ENCODE data around the gene IL36B.

Gene IL36B

DNA sequence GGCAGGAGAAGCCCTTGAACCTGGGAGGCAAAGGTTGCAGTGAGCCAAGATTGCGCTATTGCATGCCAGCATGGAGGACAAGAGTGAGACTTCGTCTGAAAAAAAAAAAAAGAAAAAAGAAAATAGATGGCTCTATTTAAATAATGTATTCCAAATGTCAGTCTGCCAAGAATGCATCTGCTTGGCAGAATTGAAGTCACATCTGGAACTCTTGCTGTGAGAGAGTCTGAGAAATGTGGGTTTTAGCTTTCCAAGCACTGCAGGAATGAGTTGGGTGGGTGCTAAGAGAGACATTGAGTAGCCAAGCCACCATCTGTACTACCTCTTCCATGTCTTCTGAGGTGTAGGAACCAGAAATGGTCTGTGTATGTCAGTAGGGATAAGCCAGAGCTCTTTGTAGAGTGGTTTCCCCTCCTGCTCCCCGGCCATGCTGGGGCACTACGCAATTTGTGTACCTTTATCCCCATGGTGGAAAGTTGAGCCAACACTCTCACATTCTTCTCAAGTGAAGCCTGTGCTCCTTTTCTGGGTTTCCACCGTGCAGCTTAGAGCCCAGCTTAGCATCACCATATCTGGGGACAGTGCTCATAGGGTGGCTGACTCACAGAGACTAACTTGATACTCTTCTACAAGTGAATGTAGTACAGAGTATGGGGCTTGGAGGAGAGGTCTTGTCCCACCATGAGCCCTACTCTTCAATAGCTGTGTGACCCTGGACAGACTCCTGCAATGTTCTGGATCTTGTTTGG lies 40.4 kb upstream of the IL36B start:
- TF ChIP-seq ELF4 (IDR thresholded peaks at IDR 0.05) (no peak), L3MBTL2 (conservative IDR thresholded peaks at IDR 0.05) (no peak)
- DNase-seq (ENCODE audit: extremely low spot score), result no peak
- ChIA-PET CTCF (no interaction called here), POLR2A (no interaction called here)

DNA sequence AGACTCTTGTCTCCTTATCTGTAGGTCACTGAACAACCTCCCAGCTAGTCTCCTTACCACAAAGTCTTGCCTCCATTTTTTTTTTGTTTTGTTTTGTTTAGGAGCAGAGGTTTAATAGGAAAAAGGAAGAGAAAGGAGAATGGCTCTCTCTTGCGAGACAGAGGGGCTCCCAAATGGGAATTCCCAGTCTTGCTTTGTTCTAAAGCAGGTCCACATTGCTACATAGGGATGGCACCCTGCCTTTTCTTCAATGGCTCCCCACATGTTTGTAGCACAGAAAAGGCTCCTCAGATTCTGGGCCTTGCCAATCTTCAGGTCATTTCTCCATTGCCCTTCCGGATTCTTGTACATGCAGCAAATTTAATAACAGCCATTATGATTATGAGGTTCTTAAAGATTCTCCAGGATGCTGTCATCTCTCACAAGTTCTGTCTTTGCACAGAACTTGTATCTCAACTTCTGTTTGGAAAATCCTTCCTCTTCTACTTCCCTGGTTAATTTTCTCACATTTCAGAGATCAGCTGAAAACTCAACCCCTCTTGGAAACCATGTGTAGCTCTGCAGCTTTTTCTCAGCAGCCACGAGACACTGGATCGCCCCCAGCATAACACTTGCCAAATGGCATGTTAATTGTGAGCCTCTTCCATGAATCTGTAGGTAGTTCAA lies 38.7 kb upstream of the IL36B start:
- CTCF ChIA-PET, result interaction anchor here (0.6 kb wide), 1 partner anchor 180 kb away, joined by 3 read pairs; no protein-coding TSS in a partner anchor
- POLR2A ChIA-PET, result no interaction called here

DNA sequence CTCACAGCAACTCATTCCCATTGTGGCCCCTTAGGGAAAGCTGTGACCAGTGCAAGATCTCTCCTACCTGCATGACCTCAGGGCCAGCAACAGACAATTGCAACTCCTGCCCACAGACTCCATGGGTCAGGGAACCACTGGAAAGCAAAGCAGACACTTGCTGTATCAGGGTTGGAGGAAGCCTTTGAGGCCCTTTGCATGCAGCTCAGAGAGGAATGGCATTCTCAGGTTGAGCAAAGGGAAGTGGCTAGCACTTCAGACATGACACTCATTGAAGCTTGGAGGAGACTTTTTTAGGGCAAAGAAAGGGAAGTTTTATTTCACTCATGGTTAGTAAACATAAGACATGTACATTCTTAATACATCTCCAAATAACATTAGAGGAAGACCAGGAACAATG lies 37.2 kb upstream of the IL36B start:
- POLR2A ChIA-PET, result interaction anchor here (1.1 kb wide), 1 partner anchor 15 kb away, joined by 3 read pairs; no protein-coding TSS in a partner anchor
- TF ChIP-seq BHLHE40 (IDR thresholded peaks at IDR 0.05; ENCODE audit: borderline replicate concordance), result no peak
- TF ChIP-seq, protein P1, sequence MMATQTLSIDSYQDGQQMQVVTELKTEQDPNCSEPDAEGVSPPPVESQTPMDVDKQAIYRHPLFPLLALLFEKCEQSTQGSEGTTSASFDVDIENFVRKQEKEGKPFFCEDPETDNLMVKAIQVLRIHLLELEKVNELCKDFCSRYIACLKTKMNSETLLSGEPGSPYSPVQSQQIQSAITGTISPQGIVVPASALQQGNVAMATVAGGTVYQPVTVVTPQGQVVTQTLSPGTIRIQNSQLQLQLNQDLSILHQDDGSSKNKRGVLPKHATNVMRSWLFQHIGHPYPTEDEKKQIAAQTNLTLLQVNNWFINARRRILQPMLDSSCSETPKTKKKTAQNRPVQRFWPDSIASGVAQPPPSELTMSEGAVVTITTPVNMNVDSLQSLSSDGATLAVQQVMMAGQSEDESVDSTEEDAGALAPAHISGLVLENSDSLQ (IDR thresholded peaks at IDR 0.05), result no peak
- TF ChIP-seq TARDBP (IDR thresholded peaks at IDR 0.05), result no peak
- no peak for TF ChIP-seq FOXM1 (IDR thresholded peaks at IDR 0.05; ENCODE audit: borderline replicate concordance)
- TF ChIP-seq ZNF384 (IDR thresholded peaks at IDR 0.05), result no peak
- no peak for TF ChIP-seq CTBP1 (IDR thresholded peaks at IDR 0.05; ENCODE audit: borderline replicate concordance)
- TF ChIP-seq HDGF (IDR thresholded peaks at IDR 0.05; ENCODE audit: borderline replicate concordance), result no peak
- TF ChIP-seq SUZ12 (IDR thresholded peaks at IDR 0.05), result no peak
- TF ChIP-seq NFRKB (IDR thresholded peaks at IDR 0.05), result no peak
- no peak for TF ChIP-seq LEF1 (IDR thresholded peaks at IDR 0.05; ENCODE audit: borderline replicate concordance)
- TF ChIP-seq ELF4 (IDR thresholded peaks at IDR 0.05), result no peak
- TF ChIP-seq ARNT (IDR thresholded peaks at IDR 0.05), result no peak
- no peak for TF ChIP-seq L3MBTL2 (conservative IDR thresholded peaks at IDR 0.05)
- no peak for TF ChIP-seq FOXK2 (IDR thresholded peaks at IDR 0.05)
- no peak for DNase-seq (ENCODE audit: extremely low spot score)
- CTCF ChIA-PET, result no interaction called here

More for the DNA sequence above, 38.7 kb upstream of the IL36B start:
- TF ChIP-seq BHLHE40 (IDR thresholded peaks at IDR 0.05; ENCODE audit: borderline replicate concordance) (no peak), L3MBTL2 (conservative IDR thresholded peaks at IDR 0.05) (no peak), FOXM1 (IDR thresholded peaks at IDR 0.05; ENCODE audit: borderline replicate concordance) (no peak), SUZ12 (IDR thresholded peaks at IDR 0.05) (no peak), SP1 (IDR thresholded peaks at IDR 0.05) (no peak), CTBP1 (IDR thresholded peaks at IDR 0.05; ENCODE audit: borderline replicate concordance) (no peak), ELF4 (IDR thresholded peaks at IDR 0.05) (no peak), NFRKB (IDR thresholded peaks at IDR 0.05) (no peak), LEF1 (IDR thresholded peaks at IDR 0.05; ENCODE audit: borderline replicate concordance) (no peak), FOXK2 (IDR thresholded peaks at IDR 0.05) (no peak), TARDBP (IDR thresholded peaks at IDR 0.05) (no peak), ZNF384 (IDR thresholded peaks at IDR 0.05) (no peak), HDGF (IDR thresholded peaks at IDR 0.05; ENCODE audit: borderline replicate concordance) (no peak), FOXA1 (IDR thresholded peaks at IDR 0.05) (no peak), ARNT (IDR thresholded peaks at IDR 0.05) (no peak)
- TF ChIP-seq, protein P1 (IDR thresholded peaks at IDR 0.05), result no peak
- DNase-seq (ENCODE audit: extremely low spot score), result no peak

DNA sequence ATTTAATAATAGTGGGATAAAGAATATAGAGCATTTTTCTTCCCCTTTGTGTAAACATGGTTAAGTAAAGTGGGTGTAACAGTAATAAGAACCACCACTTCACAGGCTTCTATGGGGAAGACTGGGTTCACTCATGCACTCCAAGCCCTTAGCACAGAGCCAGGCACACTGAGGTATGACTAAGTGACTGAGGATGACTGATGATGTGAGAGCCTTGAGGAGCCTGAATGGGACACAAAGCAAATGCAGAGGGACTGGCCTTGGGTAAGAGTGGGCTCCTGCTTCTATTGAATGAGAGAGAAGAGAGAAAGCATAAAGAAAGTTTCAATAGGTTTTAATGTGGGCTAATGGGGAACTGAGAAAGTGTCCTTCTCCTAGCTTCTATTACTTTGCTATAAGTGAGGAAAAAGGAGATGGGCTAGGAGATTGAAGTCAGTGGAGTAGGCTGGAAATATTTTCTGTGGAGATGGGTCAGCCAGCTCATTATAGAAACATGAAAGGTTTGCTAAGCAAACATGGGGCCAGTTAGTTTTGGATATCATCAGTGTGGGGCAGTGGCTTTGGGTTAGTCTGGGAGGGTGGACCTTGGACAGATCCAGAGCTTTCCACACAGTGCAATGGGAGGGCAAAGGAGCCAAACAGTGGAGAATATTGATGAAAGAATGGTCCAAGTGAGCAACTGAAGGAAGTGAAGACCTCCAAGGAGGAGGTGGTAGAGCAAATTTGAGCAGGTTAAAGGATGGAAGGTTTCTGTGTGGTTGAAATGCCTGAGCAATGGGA lies 35.7 kb upstream of the IL36B start:
- CTCF ChIA-PET, result no interaction called here
- POLR2A ChIA-PET, result no interaction called here
- DNase-seq (ENCODE audit: extremely low spot score), result no peak
- TF ChIP-seq FOXA1 (IDR thresholded peaks at IDR 0.05) (no peak), FOXK2 (IDR thresholded peaks at IDR 0.05) (no peak), FOXM1 (IDR thresholded peaks at IDR 0.05; ENCODE audit: borderline replicate concordance) (no peak), ZNF384 (IDR thresholded peaks at IDR 0.05) (no peak), TARDBP (IDR thresholded peaks at IDR 0.05) (no peak), LEF1 (IDR thresholded peaks at IDR 0.05; ENCODE audit: borderline replicate concordance) (no peak), SUZ12 (IDR thresholded peaks at IDR 0.05) (no peak), ELF4 (IDR thresholded peaks at IDR 0.05) (no peak), NFRKB (IDR thresholded peaks at IDR 0.05) (no peak), BHLHE40 (IDR thresholded peaks at IDR 0.05; ENCODE audit: borderline replicate concordance) (no peak), HDGF (IDR thresholded peaks at IDR 0.05; ENCODE audit: borderline replicate concordance) (no peak), ARNT (IDR thresholded peaks at IDR 0.05) (no peak), CTBP1 (IDR thresholded peaks at IDR 0.05; ENCODE audit: borderline replicate concordance) (no peak), L3MBTL2 (conservative IDR thresholded peaks at IDR 0.05) (no peak), SP1 (IDR thresholded peaks at IDR 0.05) (no peak)
- TF ChIP-seq, protein P1 (IDR thresholded peaks at IDR 0.05), result no peak

DNA sequence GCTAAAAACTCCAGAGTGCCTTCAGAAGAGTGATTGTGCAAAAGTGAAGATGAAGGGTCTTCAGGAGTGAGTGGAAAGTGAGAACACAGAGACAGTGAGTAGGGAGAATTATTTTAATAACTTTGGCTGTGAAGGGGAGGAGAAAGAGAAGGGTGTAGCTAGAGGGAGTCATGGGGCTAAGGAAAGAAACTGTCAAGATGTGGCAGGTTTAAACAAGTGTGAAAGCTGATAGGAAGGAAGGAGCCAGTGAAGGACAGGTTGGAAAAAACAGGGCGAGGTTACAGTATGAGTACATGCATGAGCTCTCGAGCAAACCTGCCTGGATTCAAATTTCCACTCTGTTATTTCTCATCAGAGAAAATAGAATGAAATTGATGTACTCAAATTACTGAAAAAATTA lies 32.9 kb upstream of the IL36B start:
- CTCF ChIA-PET, result interaction anchor here (1.0 kb wide), 1 partner anchor 108 kb away, joined by 3 read pairs; no protein-coding TSS in a partner anchor
- TF ChIP-seq LEF1 (IDR thresholded peaks at IDR 0.05; ENCODE audit: borderline replicate concordance), result no peak
- TF ChIP-seq, protein P1 (IDR thresholded peaks at IDR 0.05), result no peak
- TF ChIP-seq BHLHE40 (IDR thresholded peaks at IDR 0.05; ENCODE audit: borderline replicate concordance), result no peak
- TF ChIP-seq CTBP1 (IDR thresholded peaks at IDR 0.05; ENCODE audit: borderline replicate concordance), result no peak
- TF ChIP-seq FOXK2 (IDR thresholded peaks at IDR 0.05), result no peak
- no peak for TF ChIP-seq L3MBTL2 (conservative IDR thresholded peaks at IDR 0.05)
- no peak for TF ChIP-seq SUZ12 (IDR thresholded peaks at IDR 0.05)
- no peak for TF ChIP-seq ARNT (IDR thresholded peaks at IDR 0.05)
- no peak for TF ChIP-seq ZNF384 (IDR thresholded peaks at IDR 0.05)
- DNase-seq (ENCODE audit: extremely low spot score), result no peak
- POLR2A ChIA-PET, result no interaction called here
